ENCODE results near the gene PER1.

Gene PER1

GRCh38 chr17:8142158-8142886 lies 9.9 kb downstream of the PER1 start:
- in situ Hi-C loops (cut with MboI; ENCODE audit: low sequenced_read_pairs) = no loop called here

- in situ Hi-C loops (cut with MboI; ENCODE audit: low sequenced_read_pairs) = no loop called here
These were observed 10.5 kb downstream of the PER1 start for GRCh38 chr17:8141741-8142140.

GRCh38 chr17:8141045-8141444 lies 11.2 kb downstream of the PER1 start:
- in situ Hi-C loops (cut with MboI; ENCODE audit: low sequenced_read_pairs) = no loop called here

- in situ Hi-C loops (cut with MboI; ENCODE audit: low sequenced_read_pairs) = no loop called here
These were observed 11.9 kb downstream of the PER1 start for GRCh38 chr17:8140065-8141029.

GRCh38 chr17:8138672-8139371 lies 13.4 kb downstream of the PER1 start:
- in situ Hi-C loops (cut with MboI; ENCODE audit: low sequenced_read_pairs) = no loop called here

GRCh38 chr17:8138374-8138671 lies 13.9 kb downstream of the PER1 start:
- in situ Hi-C loops (cut with MboI; ENCODE audit: low sequenced_read_pairs) = no loop called here

- in situ Hi-C loops (cut with MboI; ENCODE audit: low sequenced_read_pairs) = no loop called here
These were observed 14.4 kb downstream of the PER1 start for GRCh38 chr17:8137645-8138373.

- in situ Hi-C loops (cut with MboI; ENCODE audit: low sequenced_read_pairs) = no loop called here
These were observed 18.3 kb downstream of the PER1 start for GRCh38 chr17:8133941-8134340.

GRCh38 chr17:8133399-8133798 lies 18.8 kb downstream of the PER1 start:
- in situ Hi-C loops (cut with MboI; ENCODE audit: low sequenced_read_pairs) = no loop called here

- in situ Hi-C loops (cut with MboI; ENCODE audit: low sequenced_read_pairs) = no loop called here
These were observed 20.3 kb downstream of the PER1 start for GRCh38 chr17:8131844-8132441.

GRCh38 chr17:8128125-8128784 lies 23.9 kb downstream of the PER1 start:
- in situ Hi-C loops (cut with MboI; ENCODE audit: low sequenced_read_pairs) = no loop called here

- in situ Hi-C loops (cut with MboI; ENCODE audit: low sequenced_read_pairs) = no loop called here
These were observed 25.6 kb downstream of the PER1 start for GRCh38 chr17:8126491-8127066.

- in situ Hi-C loops (cut with MboI; ENCODE audit: low sequenced_read_pairs) = no loop called here
These were observed 26.2 kb downstream of the PER1 start for GRCh38 chr17:8125947-8126490.

- in situ Hi-C loops (cut with MboI; ENCODE audit: low sequenced_read_pairs) = no loop called here
These were observed 26.9 kb downstream of the PER1 start for GRCh38 chr17:8125154-8125946.

GRCh38 chr17:8124350-8125153 lies 27.7 kb downstream of the PER1 start:
- in situ Hi-C loops (cut with MboI; ENCODE audit: low sequenced_read_pairs) = no loop called here

- in situ Hi-C loops (cut with MboI; ENCODE audit: low sequenced_read_pairs) = no loop called here
These were observed 28.4 kb downstream of the PER1 start, which contains the start of gene HES7 for GRCh38 chr17:8123695-8124349. Gene HES7, minus strand, starts transcription at chr17:8124106. Its CDS starts 22 bp downstream, at chr17:8124084.

Measured in hTERT RPE-1 (cell line).